Ascending aorta (tissue), 2 donors: Measurements from ENCODE around the gene GPAM. TPM values are rescaled to one million over a fixed set of nuclear protein-coding genes. Genes with fewer than 3 reads are reported as not detected.

Experiments
- DNase-seq, 2 donors: peaks; one replicate each; pipeline ENCODE4 v3.0.0-alpha.2; 2019; ENCODE audit warnings: low spot score in 2 of 2
- H3K27ac ChIP-seq, 2 donors: fragments of 200-600 bp; sonication (generic); one replicate each; pipeline ENCODE4 v1.5.1; 2016 to 2017; ENCODE audit warnings: mild to moderate bottlenecking in 1 of 2
- H3K27me3 ChIP-seq: fragments of 200-600 bp; sonication (generic); one replicate; pipeline ENCODE4 v1.5.1; 2017
- H3K36me3 ChIP-seq, 2 donors: fragments of 200-600 bp; sonication (generic); one replicate each; pipeline ENCODE4 v1.5.1; 2016
- H3K4me1 ChIP-seq, 2 donors: fragments of 200-600 bp; sonication (generic); one replicate each; pipeline ENCODE4 v1.5.1; 2016 to 2017; ENCODE audit warnings: mild to moderate bottlenecking in 1 of 2
- H3K4me3 ChIP-seq, 2 donors: fragments of 200-600 bp; sonication (generic); one replicate each; pipeline ENCODE4 v1.5.1; 2016 to 2017; ENCODE audit warnings: mild to moderate bottlenecking in 1 of 2
- H3K9me3 ChIP-seq, 2 donors: fragments of 200-600 bp; sonication (generic); one replicate each; pipeline ENCODE4 v1.5.1; 2016
- intact Hi-C: fragments of 100-400 bp; cut with DNase I; formaldehyde crosslinking; loops from one replicate; pipeline ENCODE4 v1.15.1; 2023
- total RNA-seq: library from RNA; depleted of rRNA; stranded (reverse); fragments of >200 nt; gene quantifications from one replicate; pipeline ENCODE4 v1.1.0, GENCODE V29; 2016
- TF ChIP-seq, protein P1 (sequence below), 3 experiments: fragments of 200-600 bp in 2 of 3; fragments of 450-650 bp in 1 of 3; sonication (generic) in 2 of 3; IDR thresholded peaks; one replicate each; pipeline ENCODE4 v1.5.1; 2016 to 2019; ENCODE audit warnings: antibody characterized with exemption in 3 of 3, mild to moderate bottlenecking in 1 of 3, moderate library complexity in 1 of 3

Gene GPAM
- total RNA-seq, 1 donor from 2014 or later, result 3.2 TPM

- intact Hi-C loops, result no loop called here
- Histone ChIP-seq H3K27ac (peak overlapping the region; percentile 61 to 62), H3K36me3 (no peaks in the 10 kb centered on the region), H3K27me3 (no peaks in the 10 kb centered on the region), H3K4me3 (peak overlapping the region in 1 of 2 donors; percentile 14), H3K9me3 (no peaks in the 10 kb centered on the region), H3K4me1 (peaks cover 0 to 14% of the 10 kb centered on the region in 2 donors)
- DNase-seq, result no peak
- TF ChIP-seq, protein P1, sequence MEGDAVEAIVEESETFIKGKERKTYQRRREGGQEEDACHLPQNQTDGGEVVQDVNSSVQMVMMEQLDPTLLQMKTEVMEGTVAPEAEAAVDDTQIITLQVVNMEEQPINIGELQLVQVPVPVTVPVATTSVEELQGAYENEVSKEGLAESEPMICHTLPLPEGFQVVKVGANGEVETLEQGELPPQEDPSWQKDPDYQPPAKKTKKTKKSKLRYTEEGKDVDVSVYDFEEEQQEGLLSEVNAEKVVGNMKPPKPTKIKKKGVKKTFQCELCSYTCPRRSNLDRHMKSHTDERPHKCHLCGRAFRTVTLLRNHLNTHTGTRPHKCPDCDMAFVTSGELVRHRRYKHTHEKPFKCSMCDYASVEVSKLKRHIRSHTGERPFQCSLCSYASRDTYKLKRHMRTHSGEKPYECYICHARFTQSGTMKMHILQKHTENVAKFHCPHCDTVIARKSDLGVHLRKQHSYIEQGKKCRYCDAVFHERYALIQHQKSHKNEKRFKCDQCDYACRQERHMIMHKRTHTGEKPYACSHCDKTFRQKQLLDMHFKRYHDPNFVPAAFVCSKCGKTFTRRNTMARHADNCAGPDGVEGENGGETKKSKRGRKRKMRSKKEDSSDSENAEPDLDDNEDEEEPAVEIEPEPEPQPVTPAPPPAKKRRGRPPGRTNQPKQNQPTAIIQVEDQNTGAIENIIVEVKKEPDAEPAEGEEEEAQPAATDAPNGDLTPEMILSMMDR (IDR thresholded peaks at IDR 0.05), result no peak
Measured at GRCh38 chr10:112195224-112195623, 11.7 kb upstream of the GPAM start.

DNA sequence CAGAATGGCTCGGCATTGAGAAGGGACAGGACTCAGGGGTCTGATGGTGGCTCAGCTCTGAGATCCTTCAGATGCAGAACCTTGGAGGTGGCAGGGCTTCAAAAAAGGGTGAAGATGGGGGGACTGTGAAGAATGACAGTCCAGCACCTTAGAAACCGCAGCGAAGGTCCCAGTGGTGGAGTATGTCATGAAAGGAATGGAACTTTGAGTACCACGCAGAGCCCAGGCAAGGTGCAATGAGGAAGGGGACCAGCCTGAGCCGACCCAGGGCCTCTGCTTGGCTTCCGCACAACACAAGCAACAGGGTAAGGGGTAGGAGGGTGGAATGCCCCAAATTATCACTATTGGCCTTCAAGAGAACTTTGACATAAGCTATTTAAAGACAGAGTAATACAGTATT lies 8.2 kb upstream of the GPAM start:
- no peaks in the 10 kb centered on the region for H3K36me3 ChIP-seq
- no peak overlapping the region for H3K4me3 ChIP-seq
- no peaks in the 10 kb centered on the region for H3K9me3 ChIP-seq
- H3K27ac ChIP-seq, result no peak overlapping the region
- H3K4me1 ChIP-seq, result peaks cover 0 to 14% of the 10 kb centered on the region in 2 donors
- no peak for DNase-seq
- no peaks in the 10 kb centered on the region for H3K27me3 ChIP-seq
- intact Hi-C loops, result no loop called here
- TF ChIP-seq, protein P1 (IDR thresholded peaks at IDR 0.05), result no peak

- intact Hi-C loops, result no loop called here
- peak overlapping the region in 1 of 2 donors; percentile 65 for H3K27ac ChIP-seq
- no peaks in the 10 kb centered on the region for H3K36me3 ChIP-seq
- peaks cover 0 to 14% of the 10 kb centered on the region in 2 donors for H3K4me1 ChIP-seq
- H3K9me3 ChIP-seq, result no peaks in the 10 kb centered on the region
- DNase-seq, result no peak
- TF ChIP-seq, protein P1 (IDR thresholded peaks at IDR 0.05), result no peak
- no peak overlapping the region for H3K4me3 ChIP-seq
- no peaks in the 10 kb centered on the region for H3K27me3 ChIP-seq
Measured at GRCh38 chr10:112191041-112191590, 7.6 kb upstream of the GPAM start.

GRCh38 chr10:112189465-112189864 lies 5.9 kb upstream of the GPAM start:
- no peaks in the 10 kb centered on the region for H3K36me3 ChIP-seq
- H3K27me3 ChIP-seq, result no peaks in the 10 kb centered on the region
- no peak for DNase-seq
- H3K9me3 ChIP-seq, result no peaks in the 10 kb centered on the region
- no peak overlapping the region for H3K4me3 ChIP-seq
- H3K4me1 ChIP-seq, result peaks cover 0 to 9% of the 10 kb centered on the region in 2 donors
- peak overlapping the region in 1 of 2 donors; percentile 65 for H3K27ac ChIP-seq
- TF ChIP-seq, protein P1 (IDR thresholded peaks at IDR 0.05), result no peak
- intact Hi-C loops, result no loop called here

- TF ChIP-seq, protein P1 (IDR thresholded peaks at IDR 0.05), result no peak
- Histone ChIP-seq H3K4me3 (no peak overlapping the region), H3K36me3 (no peaks in the 10 kb centered on the region), H3K4me1 (peaks cover 0 to 16% of the 10 kb centered on the region in 2 donors), H3K27ac (no peak overlapping the region), H3K27me3 (no peaks in the 10 kb centered on the region), H3K9me3 (no peaks in the 10 kb centered on the region)
- intact Hi-C loops, result no loop called here
- no peak for DNase-seq
Measured at GRCh38 chr10:112187527-112187926, 4.0 kb upstream of the GPAM start.

DNA sequence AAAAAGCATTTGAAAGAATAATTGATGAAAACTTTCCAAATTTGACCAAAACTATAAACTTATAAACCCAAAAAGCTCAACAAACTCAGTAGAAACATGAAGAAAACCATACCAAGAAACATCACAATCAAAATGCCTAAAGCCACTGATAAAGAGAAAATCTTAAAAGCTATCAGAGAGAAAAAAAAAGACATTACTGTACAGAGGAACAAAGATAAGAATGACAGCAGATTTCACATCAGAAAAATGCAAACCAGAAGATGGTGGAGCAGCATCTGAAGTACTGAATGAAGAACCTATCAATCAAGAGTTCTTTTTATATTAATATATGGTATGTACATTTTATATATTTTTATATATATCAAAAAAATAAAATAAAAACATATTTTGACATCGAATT lies 2.4 kb upstream of the GPAM start:
- H3K4me3 ChIP-seq, result no peak overlapping the region
- intact Hi-C loops, result no loop called here
- TF ChIP-seq, protein P1 (IDR thresholded peaks at IDR 0.05), result no peak
- H3K4me1 ChIP-seq, result peaks cover 0 to 17% of the 10 kb centered on the region in 2 donors
- no peaks in the 10 kb centered on the region for H3K27me3 ChIP-seq
- no peaks in the 10 kb centered on the region for H3K9me3 ChIP-seq
- H3K27ac ChIP-seq, result no peak overlapping the region
- no peaks in the 10 kb centered on the region for H3K36me3 ChIP-seq
- no peak for DNase-seq
